NT2/D1 (cell line): Measurements from ENCODE around the gene JMJD8.

Experiments used
- DNase-seq: peaks from one replicate; pipeline ENCODE4 v3.0.0-alpha.2; 2011; ENCODE audit warnings: low read depth, low spot score
- H3K27me3 ChIP-seq: 2 replicates; pipeline ENCODE4 v1.6.0; 2011; ENCODE audit warnings: mild to moderate bottlenecking; ENCODE audit not compliant: insufficient read length, insufficient read depth
- H3K36me3 ChIP-seq: 2 replicates; pipeline ENCODE4 v1.6.1; 2011; ENCODE audit warnings: mild to moderate bottlenecking, low read length, mixed read lengths; ENCODE audit not compliant: insufficient read depth, insufficient read length
- H3K4me1 ChIP-seq: 2 replicates; pipeline ENCODE4 v1.5.1; 2011; ENCODE audit not compliant: insufficient read depth, insufficient read length
- H3K4me3 ChIP-seq: 2 replicates; pipeline ENCODE4 v1.5.1; 2011; ENCODE audit warnings: low read depth; ENCODE audit not compliant: insufficient read length
- H3K9ac ChIP-seq: 2 replicates; pipeline ENCODE4 v1.6.0; 2011; ENCODE audit warnings: low read depth; ENCODE audit not compliant: insufficient read length
- H3K9me3 ChIP-seq: 2 replicates; pipeline ENCODE4 v1.5.1; 2011; ENCODE audit warnings: mild to moderate bottlenecking, low read length; ENCODE audit not compliant: insufficient read depth
- SUZ12 ChIP-seq: IDR thresholded peaks from 2 replicates; pipeline ENCODE4 v1.6.1; 2011; ENCODE audit not compliant: insufficient read length, insufficient read depth; ENCODE audit errors: extremely low read depth
- YY1 ChIP-seq: IDR thresholded peaks from 2 replicates; pipeline ENCODE4 v1.6.1; 2011; ENCODE audit not compliant: insufficient read length, insufficient read depth
- ZNF274 ChIP-seq: IDR thresholded peaks from 2 replicates; pipeline ENCODE4 v1.6.1; 2011; ENCODE audit warnings: mild to moderate bottlenecking, low read depth, low read length

JMJD8 gene

GRCh38 chr16:679814-680624 lies 4.1 kb downstream of the JMJD8 start, which contains the start of gene STUB1:
TSS of gene STUB1 (plus strand) at chr16:680410. CDS start at chr16:680526, 116 bp downstream.
- peak; percentile 78 for DNase-seq
- Histone ChIP-seq H3K27me3 (peaks cover 11% of the 10 kb centered on the region), H3K4me1 (peaks cover 33% of the 10 kb centered on the region), H3K9me3 (no peaks in the 10 kb centered on the region), H3K36me3 (peaks cover 33% of the 10 kb centered on the region), H3K4me3 (peak within 1 kb of the TSS; percentile 93), H3K9ac (peak within 1 kb of the TSS; percentile 98)
- TF ChIP-seq SUZ12 (no peak), YY1 (no peak)

DNA sequence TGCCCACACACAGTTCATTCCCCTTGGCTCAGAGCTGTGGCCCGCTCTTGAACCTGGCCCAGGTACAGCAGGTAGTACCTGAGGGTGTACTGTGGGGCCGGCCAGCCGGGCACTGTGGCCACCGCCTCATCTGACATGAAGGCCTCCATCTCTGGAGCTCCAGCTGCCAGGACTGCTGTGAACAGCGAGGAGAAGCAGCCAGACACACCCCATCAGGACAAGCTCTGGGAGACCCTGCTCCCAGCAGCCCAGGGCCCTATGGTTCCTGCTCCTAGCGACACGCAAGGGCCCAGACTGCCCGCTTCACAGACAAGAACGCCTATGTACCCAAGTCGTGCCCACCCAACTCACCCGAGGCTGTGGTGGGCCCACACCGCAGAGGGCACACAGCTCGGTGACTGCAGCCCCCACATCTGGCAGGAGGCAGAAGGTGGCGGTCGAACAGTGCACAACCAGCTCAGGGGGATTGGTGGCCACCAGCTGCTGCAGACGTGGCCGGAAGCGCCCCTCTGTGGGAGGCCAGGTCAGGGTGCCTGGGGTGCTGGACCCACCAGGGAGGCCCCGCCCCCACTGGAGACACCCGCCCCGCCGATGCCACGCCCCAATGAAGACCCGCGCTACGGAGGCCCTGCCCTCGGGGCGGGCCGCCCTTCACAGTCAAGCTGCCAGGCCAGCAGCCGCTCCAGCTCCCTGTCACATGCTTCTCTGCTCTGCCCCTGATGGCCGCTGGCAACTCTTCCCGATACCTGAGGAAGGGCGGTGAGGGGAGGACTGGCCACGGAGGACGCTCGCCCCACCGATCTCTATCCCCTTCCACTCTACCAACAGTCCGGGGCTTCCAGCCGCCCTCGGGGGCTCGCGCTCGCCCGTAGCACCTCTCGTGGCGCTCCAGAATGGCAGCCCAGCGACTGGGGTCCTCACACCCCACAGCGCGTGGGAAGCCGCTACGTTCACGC lies 5.0 kb downstream of the JMJD8 start:
- Histone ChIP-seq H3K4me3 (peak overlapping the region; percentile 55), H3K9ac (peak overlapping the region; percentile 90), H3K27me3 (peaks cover 11% of the 10 kb centered on the region), H3K36me3 (peaks cover 34% of the 10 kb centered on the region), H3K9me3 (no peaks in the 10 kb centered on the region), H3K4me1 (peaks cover 40% of the 10 kb centered on the region)
- no peak for DNase-seq
- TF ChIP-seq YY1 (no peak), SUZ12 (no peak), ZNF274 (no peak)

- Histone ChIP-seq H3K4me3 (no peak overlapping the region), H3K4me1 (peaks cover 39% of the 10 kb centered on the region), H3K9me3 (no peaks in the 10 kb centered on the region), H3K27me3 (peaks cover 11% of the 10 kb centered on the region), H3K9ac (peak overlapping the region; percentile 63), H3K36me3 (peaks cover 41% of the 10 kb centered on the region)
- no peak for DNase-seq
- TF ChIP-seq YY1 (no peak), ZNF274 (no peak), SUZ12 (no peak)
Measured at GRCh38 chr16:678209-678857, 5.8 kb downstream of the JMJD8 start.

GRCh38 chr16:677316-678190 lies 6.6 kb downstream of the JMJD8 start:
- Histone ChIP-seq H3K9me3 (no peaks in the 10 kb centered on the region), H3K4me1 (peaks cover 31% of the 10 kb centered on the region), H3K9ac (no peak overlapping the region), H3K27me3 (peaks cover 11% of the 10 kb centered on the region), H3K4me3 (no peak overlapping the region), H3K36me3 (peaks cover 41% of the 10 kb centered on the region)
- TF ChIP-seq YY1 (no peak), SUZ12 (no peak), ZNF274 (no peak)
- no peak for DNase-seq

DNA sequence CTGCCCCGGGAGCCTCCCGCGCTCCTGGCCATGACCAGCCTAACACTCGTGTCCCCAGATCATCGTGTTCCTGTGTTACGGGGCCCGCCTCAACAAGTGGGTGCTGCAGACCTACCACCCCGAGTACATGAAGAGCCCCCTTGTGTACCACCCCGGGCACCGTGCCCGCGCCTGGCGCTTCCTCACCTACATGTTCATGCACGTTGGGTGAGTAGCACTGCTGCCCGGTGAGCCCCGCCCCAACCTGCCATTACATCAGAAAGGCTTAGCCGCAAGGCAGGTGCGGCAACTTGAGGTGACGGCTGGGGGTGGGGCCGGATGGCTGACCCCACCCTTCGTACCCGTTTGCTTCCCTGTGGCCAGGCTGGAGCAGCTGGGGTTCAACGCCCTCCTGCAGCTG lies 7.2 kb downstream of the JMJD8 start:
- DNase-seq = no peak
- Histone ChIP-seq H3K36me3 (peaks cover 41% of the 10 kb centered on the region), H3K4me1 (peaks cover 29% of the 10 kb centered on the region), H3K4me3 (no peak overlapping the region), H3K9ac (no peak overlapping the region), H3K9me3 (no peaks in the 10 kb centered on the region), H3K27me3 (peaks cover 11% of the 10 kb centered on the region)
- TF ChIP-seq SUZ12 (no peak), YY1 (no peak), ZNF274 (no peak)

DNA sequence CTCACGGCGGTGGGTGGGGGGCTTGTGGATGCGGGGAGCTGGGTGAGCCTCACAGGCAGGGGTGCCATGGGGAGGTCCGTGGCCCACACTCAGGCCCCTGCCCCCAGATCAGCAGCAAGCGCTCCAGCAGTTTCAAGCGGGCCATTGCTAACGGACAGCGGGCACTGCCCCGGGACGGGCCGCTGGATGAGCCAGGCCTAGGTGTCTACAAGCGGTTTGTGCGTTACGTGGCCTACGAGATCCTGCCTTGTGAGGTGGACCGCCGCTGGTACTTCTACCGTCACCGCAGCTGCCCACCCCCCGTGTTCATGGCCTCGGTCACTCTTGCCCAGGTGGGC lies 7.6 kb downstream of the JMJD8 start:
- no peak for TF ChIP-seq YY1
- TF ChIP-seq ZNF274 = no peak
- TF ChIP-seq SUZ12 = no peak
- H3K4me3 ChIP-seq = no peak overlapping the region
- H3K27me3 ChIP-seq = peaks cover 11% of the 10 kb centered on the region
- H3K9ac ChIP-seq = peak overlapping the region; percentile 51
- H3K4me1 ChIP-seq = peaks cover 26% of the 10 kb centered on the region
- H3K9me3 ChIP-seq = no peaks in the 10 kb centered on the region
- DNase-seq = no peak
- H3K36me3 ChIP-seq = peaks cover 40% of the 10 kb centered on the region
